GM19463 (cell line): Measurements from ENCODE around the gene PCSK7.
"Not testable (repeated sequence)": the region's sequence is repeated elsewhere in the genome, so short reads cannot be mapped to it uniquely, and the experiment has no call there.

Experiments used
- ATAC-seq: cut with Tn5 transposase; IDR thresholded peaks from one replicate; pipeline ENCODE4 v1.9.1; 2021; ENCODE audit warnings: mild to moderate bottlenecking, moderate library complexity; ENCODE audit not compliant: unreplicated experiment

Gene PCSK7, protein sequence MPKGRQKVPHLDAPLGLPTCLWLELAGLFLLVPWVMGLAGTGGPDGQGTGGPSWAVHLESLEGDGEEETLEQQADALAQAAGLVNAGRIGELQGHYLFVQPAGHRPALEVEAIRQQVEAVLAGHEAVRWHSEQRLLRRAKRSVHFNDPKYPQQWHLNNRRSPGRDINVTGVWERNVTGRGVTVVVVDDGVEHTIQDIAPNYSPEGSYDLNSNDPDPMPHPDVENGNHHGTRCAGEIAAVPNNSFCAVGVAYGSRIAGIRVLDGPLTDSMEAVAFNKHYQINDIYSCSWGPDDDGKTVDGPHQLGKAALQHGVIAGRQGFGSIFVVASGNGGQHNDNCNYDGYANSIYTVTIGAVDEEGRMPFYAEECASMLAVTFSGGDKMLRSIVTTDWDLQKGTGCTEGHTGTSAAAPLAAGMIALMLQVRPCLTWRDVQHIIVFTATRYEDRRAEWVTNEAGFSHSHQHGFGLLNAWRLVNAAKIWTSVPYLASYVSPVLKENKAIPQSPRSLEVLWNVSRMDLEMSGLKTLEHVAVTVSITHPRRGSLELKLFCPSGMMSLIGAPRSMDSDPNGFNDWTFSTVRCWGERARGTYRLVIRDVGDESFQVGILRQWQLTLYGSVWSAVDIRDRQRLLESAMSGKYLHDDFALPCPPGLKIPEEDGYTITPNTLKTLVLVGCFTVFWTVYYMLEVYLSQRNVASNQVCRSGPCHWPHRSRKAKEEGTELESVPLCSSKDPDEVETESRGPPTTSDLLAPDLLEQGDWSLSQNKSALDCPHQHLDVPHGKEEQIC

DNA sequence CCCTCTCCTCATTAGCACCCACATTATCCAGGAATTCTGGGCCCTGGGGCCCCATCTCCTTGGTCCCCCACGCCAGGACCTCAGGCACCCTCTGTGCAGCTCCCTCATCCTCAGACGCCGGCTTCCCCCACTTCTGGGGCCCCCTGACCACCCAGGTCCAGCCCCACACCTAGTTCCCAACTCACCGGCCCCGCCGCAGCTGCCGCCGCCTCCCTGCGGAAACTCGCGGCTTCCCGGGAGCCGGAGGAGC, at the start of gene PCSK7:
PCSK7 (minus strand) TSS at position 232 of the 250 bp plus-strand sequence. CDS start 2,229 bp downstream, outside the sequence.
- no peak for ATAC-seq

DNA sequence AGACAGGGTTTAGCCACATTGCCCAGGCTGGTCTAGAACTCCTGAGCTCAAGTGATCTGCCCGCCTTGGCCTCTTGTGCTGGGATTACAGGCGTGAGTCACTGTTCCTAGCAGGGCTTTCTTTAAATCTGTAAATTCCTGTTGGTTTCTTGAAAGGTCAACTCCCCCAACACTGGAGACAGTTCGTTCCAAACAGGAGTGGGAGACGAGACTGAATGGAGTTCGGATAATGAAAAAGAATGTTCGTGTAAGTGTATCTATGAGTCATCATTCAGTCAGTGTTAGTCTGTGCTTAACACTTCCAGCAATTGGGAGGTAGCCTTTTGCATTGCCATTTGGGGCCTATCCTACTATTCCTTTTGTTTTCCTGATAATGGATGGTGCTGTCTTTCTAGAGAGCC, 49.3 kb upstream of the PCSK7 start:
- no peak for ATAC-seq

DNA sequence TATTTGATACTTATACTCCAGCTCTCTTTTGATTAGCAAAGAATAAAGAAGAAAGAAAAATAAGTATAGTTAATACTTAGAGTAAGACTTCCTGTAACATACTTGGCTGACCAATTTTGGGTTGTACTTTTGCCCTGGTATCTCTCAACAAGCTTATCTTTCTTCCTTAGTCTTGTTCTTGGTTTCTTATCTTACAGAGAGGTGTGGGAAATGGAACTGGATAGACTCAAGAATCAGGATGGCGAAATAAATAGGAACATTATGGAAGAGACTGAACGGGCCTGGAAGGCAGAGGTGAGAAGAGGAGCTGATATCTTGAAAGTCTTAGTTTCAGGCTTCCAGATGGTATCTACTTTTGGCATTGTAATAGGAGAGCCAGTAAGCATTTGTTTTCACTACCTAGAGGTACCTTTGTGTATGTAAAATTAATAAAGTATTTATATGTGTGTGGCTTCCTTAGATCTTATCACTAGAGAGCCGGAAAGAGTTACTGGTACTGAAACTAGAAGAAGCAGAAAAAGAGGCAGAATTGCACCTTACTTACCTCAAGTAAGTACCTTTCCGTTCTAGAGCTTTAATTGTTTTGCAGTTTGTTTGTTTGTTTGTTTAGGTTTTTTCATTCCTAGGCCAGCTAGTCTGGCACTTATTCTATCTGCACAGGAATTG, 48.0 kb upstream of the PCSK7 start:
- ATAC-seq: no peak

DNA sequence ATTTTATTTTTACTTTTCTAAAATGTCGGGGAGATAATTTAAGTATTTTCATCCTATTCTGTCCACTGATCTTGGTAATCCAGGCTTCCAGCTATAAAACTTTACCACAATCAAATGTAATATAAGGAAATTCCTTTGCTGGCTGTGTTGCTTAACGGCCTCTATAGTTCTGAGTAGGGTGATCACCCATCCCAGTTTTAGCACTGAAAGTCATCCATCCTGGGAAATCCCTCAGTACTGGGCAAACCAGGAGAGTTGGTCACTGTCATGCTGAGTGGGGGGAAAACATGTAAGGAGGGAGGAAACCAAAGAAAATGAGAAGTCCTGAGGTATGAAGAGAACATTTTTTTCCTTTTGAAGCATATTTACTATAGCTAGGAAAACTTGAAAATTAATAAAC, 46.5 kb upstream of the PCSK7 start:
- no peak for ATAC-seq

DNA sequence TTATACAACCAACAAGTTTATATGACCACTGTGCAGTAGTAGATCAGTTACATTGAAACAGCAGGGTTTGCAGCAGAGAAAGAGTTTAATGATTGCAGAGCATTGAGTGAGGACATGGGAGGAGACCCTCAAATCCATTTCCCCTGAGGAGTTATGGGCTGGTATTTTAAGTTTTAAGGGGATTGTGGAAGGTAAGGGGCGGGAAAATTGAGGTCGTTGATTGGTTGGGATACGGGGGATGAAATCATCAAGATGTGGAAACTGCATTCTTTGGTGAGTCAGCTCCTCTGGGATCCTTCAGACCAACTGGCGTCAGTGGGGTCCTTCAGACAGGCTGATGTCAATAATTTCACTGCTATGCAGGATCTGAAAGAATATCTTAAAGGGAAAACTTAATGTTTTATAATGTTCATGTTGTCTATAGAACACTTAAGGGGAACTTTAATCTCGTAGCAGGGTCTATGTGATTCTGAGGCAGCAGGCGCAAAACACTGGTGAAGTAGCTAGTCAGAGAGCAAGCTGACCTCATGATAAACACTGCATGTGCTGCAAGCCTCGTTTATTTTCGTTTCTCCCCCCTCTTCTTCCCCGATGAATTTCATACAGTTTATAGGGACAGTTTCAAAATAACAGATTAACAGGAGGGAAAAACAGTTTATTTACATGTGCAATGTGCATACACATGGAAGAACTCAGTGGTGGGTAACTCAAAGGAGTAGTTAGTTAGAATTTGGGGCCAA, 41.8 kb upstream of the PCSK7 start:
- no peak for ATAC-seq

DNA sequence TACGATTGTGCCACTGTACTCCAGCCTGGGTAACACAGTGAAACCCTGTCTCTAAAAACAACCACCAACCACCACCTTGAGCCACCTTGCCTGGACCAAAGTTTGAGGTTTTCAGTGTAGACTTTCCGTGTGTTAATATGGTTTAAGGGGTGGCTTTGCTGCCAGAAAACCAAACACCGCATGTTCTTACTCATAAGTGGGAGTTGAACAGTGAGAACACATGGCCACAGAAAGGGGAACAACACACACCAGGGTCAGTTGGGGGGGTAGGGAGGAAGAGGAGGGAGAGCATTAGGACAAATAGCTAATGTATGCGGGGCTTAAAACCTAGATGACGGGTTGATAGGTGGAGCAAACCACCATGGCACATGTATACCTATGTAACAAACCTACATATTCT, 40.3 kb upstream of the PCSK7 start:
- ATAC-seq: not testable (repeated sequence)

DNA sequence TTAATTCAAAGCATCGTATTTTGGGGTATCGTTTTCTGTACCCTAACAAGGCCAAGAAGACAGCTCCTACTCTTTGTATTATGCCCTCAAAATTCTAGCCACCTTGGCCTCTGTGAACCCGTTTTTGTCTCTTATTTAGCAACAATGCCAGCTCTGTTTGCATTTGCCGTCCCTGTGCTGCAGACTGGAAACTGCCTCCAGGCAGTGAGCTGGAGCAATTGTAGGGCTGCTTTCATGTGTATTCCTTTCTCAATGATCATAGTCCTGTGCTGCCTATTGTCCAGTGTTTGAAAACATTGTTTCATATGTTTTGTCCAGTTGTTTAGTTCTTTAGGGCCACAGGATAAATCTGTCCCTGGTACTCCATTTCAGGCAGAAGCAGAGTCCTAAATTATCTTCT, 39.3 kb upstream of the PCSK7 start:
- no peak for ATAC-seq

DNA sequence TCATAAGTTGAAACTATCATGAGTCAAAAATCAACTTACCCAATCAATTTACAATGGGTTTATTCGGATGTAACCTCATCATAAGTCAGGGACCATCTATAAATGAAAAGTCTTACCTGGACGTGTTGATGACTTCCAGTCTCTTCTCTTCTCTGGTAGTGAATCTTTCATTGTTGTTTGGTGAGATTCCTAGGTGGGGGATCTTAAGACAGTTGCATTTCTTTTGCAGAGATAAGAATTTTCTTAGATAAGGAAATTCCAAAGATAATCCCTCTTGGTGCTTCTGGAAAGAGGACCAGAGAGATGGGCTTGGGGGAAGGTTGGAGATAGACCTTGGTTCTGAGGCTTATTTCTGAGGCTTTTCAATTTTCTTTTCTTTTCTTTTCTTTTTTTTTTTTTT, 38.0 kb upstream of the PCSK7 start:
- ATAC-seq: no peak

DNA sequence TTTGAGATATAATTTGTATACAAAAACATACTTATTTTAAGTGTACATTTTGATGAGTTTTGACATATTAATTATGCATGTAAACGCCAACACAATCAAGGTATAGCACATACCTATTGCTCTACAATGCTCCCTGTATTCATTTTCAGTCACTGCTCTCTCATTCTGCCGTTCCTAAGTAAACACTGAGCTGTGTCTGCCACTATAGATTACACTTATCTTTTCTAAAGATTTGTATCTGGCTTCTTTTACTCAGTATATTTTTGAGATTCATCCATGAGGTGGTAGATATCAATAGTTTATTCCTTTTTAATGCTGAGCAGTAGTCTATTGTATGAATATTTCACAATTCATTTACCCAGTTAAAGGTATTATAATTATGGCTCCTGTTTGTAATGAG, 33.9 kb upstream of the PCSK7 start:
- ATAC-seq: no peak

DNA sequence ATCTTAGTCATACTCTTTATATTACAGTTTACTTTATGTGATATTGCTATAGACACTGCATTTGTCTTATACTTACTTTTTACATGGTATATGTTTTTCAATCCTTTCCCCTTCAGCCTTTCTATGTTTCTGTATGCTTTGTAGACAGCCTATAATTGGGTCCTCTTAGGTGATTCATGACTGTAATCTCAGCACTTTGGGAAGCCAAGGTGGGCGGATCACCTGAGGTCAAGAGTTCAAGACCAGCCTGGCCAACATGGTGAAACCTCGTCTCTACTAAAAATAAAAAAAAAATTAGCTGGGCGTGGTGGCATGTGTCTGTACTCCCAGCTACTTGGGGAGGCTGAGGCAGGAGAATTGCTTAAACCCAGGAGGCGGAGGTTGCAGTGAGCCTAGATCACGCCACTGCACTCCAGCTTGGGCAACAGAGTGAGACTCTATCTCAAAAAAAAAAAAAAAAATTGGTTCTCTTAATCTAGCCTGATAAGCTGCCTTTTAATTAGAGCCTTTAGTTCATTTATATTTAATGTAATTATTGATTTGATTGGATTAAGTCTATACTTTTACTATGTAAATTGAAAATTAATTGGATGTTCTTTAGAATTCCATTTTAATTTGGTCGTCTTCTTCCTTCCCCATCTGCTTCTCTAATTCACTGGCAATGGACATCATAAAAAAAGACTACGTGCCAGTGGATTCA, 32.9 kb upstream of the PCSK7 start:
- ATAC-seq: not testable (repeated sequence)

DNA sequence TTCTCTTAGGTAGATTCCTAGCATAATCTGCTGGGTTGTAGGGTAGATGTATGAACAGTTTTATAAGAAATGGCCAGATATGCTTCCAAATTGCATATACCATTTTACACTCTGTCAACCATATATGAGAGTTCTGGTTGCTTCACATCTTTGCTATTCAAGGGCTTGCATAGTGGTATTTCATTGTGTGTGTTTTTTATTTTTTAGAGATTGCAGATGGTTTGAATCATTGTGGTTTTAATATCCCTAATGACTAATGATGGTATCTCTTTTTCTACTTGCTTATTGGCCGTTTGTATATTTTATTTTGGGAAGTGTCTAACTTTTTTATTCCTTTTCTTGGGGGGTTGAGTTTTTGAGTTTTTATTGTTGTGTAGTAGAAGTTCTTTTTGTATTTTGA, 27.5 kb upstream of the PCSK7 start:
- no peak for ATAC-seq

DNA sequence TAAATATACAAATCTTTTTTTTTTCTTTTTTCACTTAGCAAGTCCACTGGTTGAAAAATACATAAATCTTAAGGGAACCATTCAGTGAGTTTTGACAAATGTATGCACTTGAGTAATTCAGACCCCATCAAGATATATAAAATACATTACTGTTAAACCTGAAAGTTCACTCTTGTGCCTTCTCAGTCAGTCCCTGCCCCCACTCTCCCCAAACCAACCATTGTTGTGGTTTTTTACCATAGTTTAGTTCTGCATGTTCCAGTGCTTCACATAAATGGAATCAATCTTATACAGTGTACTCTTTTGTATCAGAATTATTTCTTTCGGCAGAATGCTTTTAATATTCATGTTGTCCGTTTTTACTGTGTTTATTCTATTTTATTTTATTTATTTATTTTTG, 26.7 kb upstream of the PCSK7 start:
- no peak for ATAC-seq

DNA sequence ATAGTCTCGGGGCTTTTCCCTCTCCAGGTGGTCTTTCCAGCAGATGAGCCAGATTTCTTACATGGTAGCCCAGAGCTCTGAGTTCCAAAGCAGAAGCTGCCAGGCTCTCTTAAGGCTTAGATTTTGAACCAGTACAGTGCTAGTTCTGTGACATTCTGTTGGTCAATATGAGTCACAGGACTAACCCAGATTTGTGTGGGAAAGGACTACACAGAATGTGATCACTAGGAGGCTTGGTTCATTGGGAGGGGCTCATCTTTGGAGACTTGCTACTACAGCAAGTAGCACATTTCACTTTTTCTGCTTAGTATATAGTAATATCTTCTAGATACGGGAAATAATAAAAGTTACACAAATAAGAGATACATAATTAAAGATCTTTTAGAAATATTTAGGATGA, 24.7 kb upstream of the PCSK7 start:
- ATAC-seq: no peak

DNA sequence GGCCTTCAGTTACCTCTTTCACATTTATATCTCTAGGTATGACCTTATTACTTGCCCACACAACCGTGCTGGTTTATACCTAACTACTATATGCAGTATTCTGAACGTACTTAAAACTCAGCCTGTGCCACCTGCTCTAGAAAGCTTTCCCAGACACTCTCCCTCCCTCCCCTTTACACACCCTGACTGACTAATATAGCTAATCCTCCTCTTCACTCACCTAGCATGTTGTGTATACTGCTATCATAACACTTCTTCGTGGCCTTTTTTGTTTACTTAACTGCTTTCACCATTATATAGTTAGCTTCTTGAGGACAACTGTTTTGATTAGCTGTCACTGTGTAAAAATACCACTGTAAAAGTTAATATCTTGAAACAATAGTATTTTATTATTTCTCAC, 24.1 kb upstream of the PCSK7 start:
- no peak for ATAC-seq

DNA sequence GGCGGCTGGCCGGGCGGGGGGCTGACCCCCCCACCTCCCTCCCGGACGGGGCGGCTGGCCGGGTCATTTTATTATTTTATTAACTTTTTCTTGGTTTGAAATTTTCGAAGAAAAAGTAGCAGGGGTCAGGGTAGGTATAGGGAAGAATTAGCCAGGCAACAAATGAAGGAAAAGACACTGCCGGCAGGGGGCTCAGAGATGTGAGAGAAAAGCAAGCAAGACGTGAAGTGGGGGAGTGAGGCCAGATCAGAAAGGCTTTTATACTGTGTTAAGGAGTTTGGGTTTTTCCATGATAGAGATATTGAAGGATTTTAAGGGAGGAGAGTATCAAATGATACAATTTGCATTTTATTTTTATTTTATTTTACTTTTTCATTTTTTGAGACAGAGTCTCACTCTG, 19.6 kb upstream of the PCSK7 start:
- no peak for ATAC-seq

DNA sequence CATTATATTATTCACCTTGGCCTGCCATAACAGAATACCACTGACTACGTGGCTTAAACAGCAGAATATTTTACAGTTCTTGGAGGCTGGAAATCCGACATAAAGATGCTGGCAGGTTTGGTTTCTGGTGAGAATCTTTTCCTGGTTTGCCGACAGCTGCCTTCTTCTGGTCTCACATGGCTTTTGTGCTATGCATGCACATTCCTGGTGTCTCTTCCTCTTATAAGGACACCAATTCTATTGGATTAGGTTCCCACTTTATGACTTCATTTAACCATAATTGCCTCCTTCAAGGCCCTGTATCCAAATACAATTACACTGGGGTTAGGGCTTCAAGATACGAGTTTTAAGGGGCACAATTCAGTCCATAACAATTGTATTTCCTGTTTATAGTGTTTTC, 17.7 kb upstream of the PCSK7 start:
- ATAC-seq: no peak

DNA sequence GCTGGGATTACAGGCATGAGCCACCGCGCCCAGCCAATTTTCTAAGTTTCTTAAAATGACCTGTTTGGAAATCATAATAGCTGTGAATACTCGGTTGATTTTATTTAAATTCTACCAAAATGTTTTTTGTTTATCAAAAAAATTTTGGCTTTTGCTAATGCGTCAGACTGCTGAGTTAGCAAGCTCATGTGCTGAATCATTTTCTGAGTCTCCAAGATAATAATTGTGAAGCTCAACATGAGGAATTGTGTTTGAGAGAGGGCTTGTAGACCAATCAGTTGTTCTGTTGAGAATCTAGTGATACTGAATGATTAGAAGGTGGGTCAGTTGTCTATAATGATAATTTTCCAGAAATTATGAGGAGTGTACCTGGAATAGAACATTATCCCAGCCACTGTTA, 16.5 kb upstream of the PCSK7 start:
- ATAC-seq: no peak

DNA sequence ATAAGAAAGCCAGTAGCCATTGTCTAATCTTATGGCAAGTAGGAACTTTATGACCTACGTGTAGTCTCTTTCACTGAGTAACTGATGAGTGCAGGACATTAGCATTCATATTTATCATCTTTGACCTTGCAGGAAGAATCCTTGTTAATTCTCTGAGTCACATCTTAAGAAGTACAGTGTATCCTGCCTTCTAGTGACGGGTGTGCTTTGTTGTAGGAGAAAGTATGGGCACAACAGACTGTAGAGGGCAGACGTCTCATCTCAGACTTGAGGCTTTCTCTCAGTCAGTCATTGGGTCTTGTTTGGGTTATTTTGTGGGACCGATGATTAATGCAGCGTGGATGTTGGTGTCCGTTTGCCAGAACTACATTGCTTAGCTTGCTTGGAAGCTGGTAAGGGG, 7.4 kb upstream of the PCSK7 start:
- no peak for ATAC-seq

DNA sequence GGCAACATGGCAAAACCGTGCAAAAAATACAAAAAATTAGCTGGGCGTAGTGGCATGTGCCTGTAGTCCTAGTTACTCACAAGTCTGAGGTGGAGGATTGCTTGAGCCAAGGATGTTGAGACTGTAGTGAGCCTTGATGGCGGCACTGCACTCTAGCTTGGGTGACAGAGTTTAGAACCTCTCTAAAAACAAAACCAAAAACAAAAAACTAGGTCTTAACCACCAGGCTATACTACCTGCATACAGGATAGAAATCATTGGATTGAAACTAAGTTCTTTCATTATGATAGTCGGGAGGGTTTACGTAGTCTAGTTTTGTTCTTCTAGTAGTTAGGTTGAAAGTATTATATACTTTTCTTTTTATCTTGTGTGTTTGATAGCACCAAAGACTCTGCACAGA, 6.3 kb upstream of the PCSK7 start:
- no peak for ATAC-seq

DNA sequence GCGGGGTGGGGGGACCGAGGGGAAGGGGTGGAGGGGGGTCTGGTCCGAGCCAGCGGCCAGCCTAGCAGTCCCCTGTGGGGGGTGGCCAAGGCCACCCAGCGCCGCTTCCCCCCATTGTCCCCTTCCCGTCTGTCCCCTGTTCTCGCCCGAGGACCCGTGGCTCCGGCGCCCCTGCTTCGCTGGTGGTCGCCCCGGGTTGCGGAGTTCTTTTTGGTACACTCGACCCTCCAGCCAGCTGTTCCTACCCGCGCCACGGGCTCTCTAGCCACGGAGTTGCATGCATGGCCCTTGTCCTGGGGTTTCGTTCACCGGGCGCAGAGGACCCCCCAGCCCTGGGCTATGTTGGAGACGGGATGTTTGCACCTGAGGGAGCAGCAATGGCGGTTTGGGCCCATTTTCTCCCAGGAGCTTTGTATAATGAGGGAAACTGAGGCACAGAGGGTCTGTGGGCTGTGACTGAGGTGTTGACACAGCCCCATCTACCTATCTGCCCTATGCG, 1.1 kb upstream of the PCSK7 start:
- ATAC-seq: no peak
